ENCODE results near the gene CFP. TPM values are rescaled to one million over a fixed set of nuclear protein-coding genes. Genes with fewer than 3 reads are reported as not detected.

Gene CFP
- total RNA-seq, 1 experiment from 2014 or later, result 1.3 TPM

GRCh38 chrX:47649781-47650163 is 20.0 kb upstream of the CFP start:
- Histone ChIP-seq H2AFZ (ENCODE audit: low read depth, low read length, poor library complexity, severe bottlenecking) (no peak overlapping the region), H4K20me1 (ENCODE audit: insufficient read depth) (no peaks in the 10 kb centered on the region), H3K4me1 (ENCODE audit: control insufficient read depth in 1 of 2, insufficient read depth in 2 of 2, low read length in 2 of 2) (peaks cover 8 to 20% of the 10 kb centered on the region in 2 experiments; a peak in 3 of 4 replicates), H3K4me3 (replicated peaks in 1 of 2; ENCODE audit: low read depth in 1 of 2, low read length in 2 of 2) (peak overlapping the region; percentile 71 to 80), H3K9me3 (ENCODE audit: control insufficient read depth in 1 of 2, insufficient read depth in 1 of 2, low read depth in 1 of 2, low read length in 2 of 2) (no peaks in the 10 kb centered on the region), H3K9ac (ENCODE audit: low read length) (peak overlapping the region; percentile 82), H3K27ac (ENCODE audit: low read depth, low read length) (peak overlapping the region; percentile 64; the same call in 1 of the 2 replicates), H3K4me2 (ENCODE audit: low read length) (peak overlapping the region; percentile 74), H3K36me3 (ENCODE audit: control insufficient read depth in 1 of 2, insufficient read depth in 2 of 2, low read length in 2 of 2) (peaks cover 0 to 2% of the 10 kb centered on the region in 2 experiments; a peak in 3 of 4 replicates), H3K79me2 (ENCODE audit: insufficient read depth, low read length) (peaks cover 25% of the 10 kb centered on the region), H3K9me2 (ENCODE audit: insufficient read depth) (no peaks in the 10 kb centered on the region), H3K27me3 (ENCODE audit: insufficient read depth, low read length) (no peaks in the 10 kb centered on the region)
- POLR2A ChIA-PET, result no interaction called here
- CTCF ChIA-PET, result no interaction called here
- intact Hi-C loops (cut with micrococcal nuclease), result no loop called here
- RAD21 ChIA-PET (ENCODE audit: low non-redundant PET in 1 of 2, low total read pairs in 2 of 2, uncharacterized antibody in 2 of 2, unreplicated experiment in 2 of 2), result no interaction called here
- TF ChIP-seq YY1 (IDR thresholded peaks at IDR 0.05; ENCODE audit: extremely low read depth, insufficient replicate concordance, low read depth, low read length), result no peak
- no TSS peak for BruUV-seq (replicated peaks)
- DNase-seq (ENCODE audit: low read depth, low spot score), result no peak
- ATAC-seq, result no peak

GRCh38 chrX:47649271-47649670 is 19.5 kb upstream of the CFP start:
- intact Hi-C loops (cut with micrococcal nuclease), result no loop called here
- 0 out of 2 replicates have a peak overlapping the region, but pooled peaks have one; percentile 22 for H3K27ac ChIP-seq (ENCODE audit: low read depth, low read length)

More at GRCh38 chrX:47649271-47649670, 19.5 kb upstream of the CFP start:
- BruUV-seq (replicated peaks), result TSS peak; percentile 31
- ATAC-seq, result no peak
- H3K4me3 ChIP-seq (replicated peaks in 1 of 2; ENCODE audit: low read depth in 1 of 2, low read length in 2 of 2), result peak overlapping the region; percentile 71 to 80
- H3K4me2 ChIP-seq (ENCODE audit: low read length), result peak overlapping the region; percentile 74
- ChIA-PET RAD21 (ENCODE audit: low non-redundant PET in 1 of 2, low total read pairs in 2 of 2, uncharacterized antibody in 2 of 2, unreplicated experiment in 2 of 2) (no interaction called here), CTCF (no interaction called here), POLR2A (no interaction called here)
- peaks cover 27% of the 10 kb centered on the region for H3K79me2 ChIP-seq (ENCODE audit: insufficient read depth, low read length)
- no peaks in the 10 kb centered on the region for H3K27me3 ChIP-seq (ENCODE audit: insufficient read depth, low read length)
- no peaks in the 10 kb centered on the region for H3K9me2 ChIP-seq (ENCODE audit: insufficient read depth)
- no peak for DNase-seq (ENCODE audit: low read depth, low spot score)
- TF ChIP-seq POLR2AphosphoS5 (IDR thresholded peaks at IDR 0.05; ENCODE audit: low read depth, low read length) (no peak), EZH2phosphoT487 (IDR thresholded peaks at IDR 0.05; ENCODE audit: borderline replicate concordance) (no peak), FOSL1 (IDR thresholded peaks at IDR 0.05; ENCODE audit: low read depth) (no peak), EGR1 (IDR thresholded peaks at IDR 0.05; ENCODE audit: low read depth) (no peak), ZNF274 (IDR thresholded peaks at IDR 0.05; ENCODE audit: low read depth, low read length) (no peak), ZFX (IDR thresholded peaks at IDR 0.05) (no peak)
- no peaks in the 10 kb centered on the region for H3K9me3 ChIP-seq (ENCODE audit: control insufficient read depth in 1 of 2, insufficient read depth in 1 of 2, low read depth in 1 of 2, low read length in 2 of 2)
- peaks cover 8 to 20% of the 10 kb centered on the region in 2 experiments; a peak in 3 of 4 replicates for H3K4me1 ChIP-seq (ENCODE audit: control insufficient read depth in 1 of 2, insufficient read depth in 2 of 2, low read length in 2 of 2)
- H3K9ac ChIP-seq (ENCODE audit: low read length), result peak overlapping the region; percentile 82
- H2AFZ ChIP-seq (ENCODE audit: low read depth, low read length, poor library complexity, severe bottlenecking), result no peak overlapping the region
- peaks cover 0 to 2% of the 10 kb centered on the region in 2 experiments; a peak in 3 of 4 replicates for H3K36me3 ChIP-seq (ENCODE audit: control insufficient read depth in 1 of 2, insufficient read depth in 2 of 2, low read length in 2 of 2)
- H4K20me1 ChIP-seq (ENCODE audit: insufficient read depth), result no peaks in the 10 kb centered on the region
